GM21619 (cell line): Measurements from ENCODE around the gene DOP1A.
"Not testable (repeated sequence)": the region's sequence is repeated elsewhere in the genome, so short reads cannot be mapped to it uniquely, and the experiment has no call there.

Source experiments
- ATAC-seq: cut with Tn5 transposase; IDR thresholded peaks from one replicate; pipeline ENCODE4 v1.9.1; 2021; ENCODE audit not compliant: unreplicated experiment

The DOP1A gene

DNA sequence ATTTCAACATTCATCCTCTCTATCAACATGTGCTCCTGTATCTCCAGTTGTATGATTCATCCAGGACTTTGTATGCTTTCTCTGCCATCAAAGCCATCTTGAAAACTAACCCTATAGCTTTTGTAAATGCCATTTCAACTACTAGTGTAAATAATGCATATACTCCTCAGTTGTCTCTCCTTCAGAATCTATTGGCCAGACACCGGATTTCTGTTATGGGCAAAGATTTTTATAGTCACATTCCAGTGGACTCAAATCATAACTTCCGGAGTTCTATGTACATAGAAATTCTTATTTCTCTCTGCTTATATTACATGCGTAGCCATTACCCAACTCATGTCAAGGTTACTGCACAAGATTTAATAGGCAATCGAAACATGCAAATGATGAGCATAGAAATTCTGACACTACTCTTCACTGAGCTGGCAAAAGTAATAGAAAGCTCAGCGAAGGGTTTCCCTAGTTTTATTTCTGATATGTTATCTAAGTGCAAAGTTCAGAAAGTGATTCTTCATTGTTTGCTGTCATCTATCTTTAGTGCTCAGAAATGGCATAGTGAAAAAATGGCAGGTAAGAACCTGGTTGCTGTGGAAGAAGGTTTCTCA, 70.7 kb downstream of the DOP1A start:
- no peak for ATAC-seq

DNA sequence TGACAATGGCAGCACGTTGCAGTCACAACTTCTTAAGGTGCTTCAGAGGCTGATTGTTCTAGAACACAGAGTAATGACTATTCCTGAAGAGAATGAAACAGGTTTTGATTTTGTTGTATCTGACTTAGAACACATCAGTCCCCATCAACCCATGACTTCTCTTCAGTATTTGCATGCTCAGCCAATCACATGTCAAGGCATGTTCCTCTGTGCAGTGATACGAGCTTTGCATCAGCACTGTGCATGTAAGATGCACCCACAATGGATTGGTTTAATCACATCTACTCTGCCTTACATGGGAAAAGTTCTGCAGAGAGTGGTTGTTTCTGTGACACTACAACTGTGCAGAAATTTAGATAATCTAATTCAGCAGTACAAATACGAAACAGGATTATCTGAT, 71.3 kb downstream of the DOP1A start:
- no peak for ATAC-seq

DNA sequence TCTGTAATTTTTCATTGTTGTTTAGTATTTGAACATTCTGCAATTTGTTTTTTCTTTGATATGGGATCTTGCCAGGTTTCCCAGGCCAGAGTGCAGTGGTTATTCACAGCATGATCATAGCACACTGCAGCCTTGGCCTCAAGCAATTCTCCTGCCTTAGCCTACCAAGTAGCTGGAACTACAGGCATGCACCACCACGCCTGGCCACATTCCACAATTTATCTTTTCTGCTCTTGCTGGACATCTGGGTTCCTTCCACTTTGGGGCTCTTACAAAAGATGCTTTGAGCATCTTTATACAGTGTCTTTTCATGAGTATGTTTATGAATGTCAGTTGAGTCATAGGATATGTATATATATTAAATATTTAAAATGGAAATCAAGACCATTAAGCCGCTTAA, 83.6 kb downstream of the DOP1A start:
- ATAC-seq, result no peak

DNA sequence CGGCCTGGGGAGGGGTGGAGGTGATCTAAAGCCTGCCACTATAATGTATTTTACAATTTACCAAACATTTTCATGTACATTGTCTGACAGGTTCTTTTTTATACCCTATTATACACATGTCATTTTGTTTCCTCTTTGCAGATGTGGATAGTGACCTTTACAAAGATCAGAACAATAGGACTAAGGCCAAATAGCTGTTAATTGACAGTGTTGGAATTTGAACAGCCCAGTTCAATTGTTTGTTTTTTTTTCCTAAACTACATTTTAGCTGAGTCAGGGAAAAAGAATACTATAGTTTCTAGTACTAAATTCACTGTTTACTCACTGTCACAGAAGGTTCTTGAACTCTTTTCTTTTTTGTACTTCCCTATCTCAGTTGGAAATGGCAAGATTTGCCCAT, 85.4 kb downstream of the DOP1A start:
- no peak for ATAC-seq

DNA sequence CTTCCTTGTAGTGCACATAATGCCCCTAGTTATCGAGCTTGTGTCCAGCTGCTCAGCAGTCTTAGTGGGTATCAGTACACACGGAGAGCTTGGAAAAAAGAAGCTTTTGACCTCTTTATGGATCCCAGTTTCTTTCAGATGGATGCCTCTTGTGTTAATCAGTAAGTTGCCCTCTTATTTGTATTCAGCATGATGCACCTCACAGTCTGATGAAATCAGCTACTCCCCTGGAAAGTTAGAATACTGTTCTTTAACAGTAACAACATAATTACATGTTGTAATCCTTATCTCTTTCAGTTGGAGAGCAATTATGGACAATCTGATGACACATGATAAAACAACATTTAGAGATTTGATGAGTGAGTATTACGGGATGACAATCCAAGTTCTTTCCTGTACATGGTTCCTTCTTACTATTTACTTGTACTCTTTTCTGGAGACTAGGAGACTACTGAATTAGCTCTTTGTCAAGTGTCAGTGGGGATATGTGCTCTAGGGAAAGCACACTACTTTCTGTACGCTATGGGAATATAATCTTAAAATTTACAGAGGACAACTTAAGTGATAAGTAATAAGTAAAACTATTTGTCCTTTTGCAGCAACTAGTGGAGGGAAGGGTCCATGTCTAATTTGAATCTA, 86.5 kb downstream of the DOP1A start:
- no peak for ATAC-seq

DNA sequence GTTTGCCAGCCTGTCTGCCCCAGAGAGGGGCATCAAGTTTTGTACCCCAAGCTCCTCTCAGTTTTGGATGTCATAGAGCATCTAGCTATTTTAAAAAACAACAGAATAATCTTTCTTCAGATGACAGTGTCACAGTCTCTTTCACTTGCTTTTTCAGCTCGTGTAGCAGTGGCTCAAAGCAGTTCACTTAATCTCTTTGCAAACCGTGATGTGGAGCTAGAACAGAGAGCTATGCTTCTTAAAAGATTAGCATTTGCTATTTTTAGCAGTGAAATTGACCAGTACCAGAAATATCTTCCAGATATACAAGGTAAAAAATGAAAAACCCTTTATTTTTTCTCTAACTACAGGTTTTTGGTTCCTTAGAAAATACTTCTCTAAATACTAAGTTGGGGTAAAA, 88.3 kb downstream of the DOP1A start:
- ATAC-seq, result no peak

DNA sequence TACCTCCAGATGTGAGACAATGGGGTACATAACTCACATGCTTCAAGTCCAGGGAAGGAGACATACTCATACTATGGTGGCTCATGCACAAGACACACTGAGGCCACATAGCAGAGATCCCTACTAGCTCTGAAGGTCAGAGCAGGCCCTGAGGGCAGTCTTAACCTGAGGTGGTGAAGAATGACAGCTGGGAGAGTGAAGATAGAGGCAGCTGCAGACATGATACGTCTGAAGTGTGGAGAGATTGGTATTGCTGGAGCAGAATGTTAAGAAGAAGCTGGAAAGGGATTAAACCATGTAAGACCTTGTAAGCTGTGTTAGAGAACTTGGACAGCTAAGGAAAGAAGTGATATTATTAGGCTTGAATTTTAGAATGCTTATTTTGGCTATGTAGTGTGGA, 92.7 kb downstream of the DOP1A start:
- ATAC-seq, result no peak

DNA sequence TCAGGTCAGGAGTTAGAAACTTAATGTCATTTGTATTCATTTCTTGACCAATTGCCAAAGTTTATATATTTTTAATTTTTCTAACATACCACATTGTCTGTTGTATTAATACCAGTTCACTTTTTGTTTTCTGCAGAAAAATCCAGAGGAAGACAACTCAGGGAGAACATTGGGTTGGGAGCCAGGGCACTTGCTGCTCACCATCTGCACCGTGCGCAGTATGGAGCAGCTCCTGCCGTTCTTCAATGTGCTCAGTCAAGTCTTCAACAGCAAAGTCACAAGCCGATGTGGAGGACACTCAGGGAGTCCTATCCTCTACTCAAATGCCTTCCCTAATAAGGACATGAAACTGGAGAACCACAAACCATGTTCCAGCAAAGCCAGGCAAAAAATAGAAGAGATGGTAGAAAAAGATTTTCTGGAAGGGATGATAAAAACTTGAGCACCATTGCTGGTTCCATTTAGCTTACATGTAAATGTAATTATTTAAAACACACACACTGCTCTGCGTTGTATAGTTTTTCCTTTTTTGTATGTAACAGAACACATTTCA, 100.3 kb downstream of the DOP1A start:
- ATAC-seq, result no peak

DNA sequence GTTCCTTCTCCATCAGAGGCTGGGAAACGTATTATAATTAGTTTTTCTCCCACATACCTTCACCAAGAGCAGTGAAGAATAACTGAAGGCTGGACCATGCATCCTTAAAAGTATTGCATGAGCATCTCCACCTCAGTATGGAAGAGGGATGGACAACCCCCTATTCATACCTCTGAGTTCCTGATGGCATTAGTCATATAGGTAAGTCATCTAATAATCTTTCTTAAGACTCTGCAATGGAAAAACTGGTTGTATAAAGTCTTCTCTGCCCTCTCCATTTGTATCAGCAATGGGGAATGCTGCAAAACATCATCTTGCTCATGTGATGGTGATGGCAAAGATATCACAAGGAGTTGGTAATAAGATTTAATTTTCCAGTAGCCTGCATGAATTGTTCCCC, 101.1 kb downstream of the DOP1A start:
- no peak for ATAC-seq

DNA sequence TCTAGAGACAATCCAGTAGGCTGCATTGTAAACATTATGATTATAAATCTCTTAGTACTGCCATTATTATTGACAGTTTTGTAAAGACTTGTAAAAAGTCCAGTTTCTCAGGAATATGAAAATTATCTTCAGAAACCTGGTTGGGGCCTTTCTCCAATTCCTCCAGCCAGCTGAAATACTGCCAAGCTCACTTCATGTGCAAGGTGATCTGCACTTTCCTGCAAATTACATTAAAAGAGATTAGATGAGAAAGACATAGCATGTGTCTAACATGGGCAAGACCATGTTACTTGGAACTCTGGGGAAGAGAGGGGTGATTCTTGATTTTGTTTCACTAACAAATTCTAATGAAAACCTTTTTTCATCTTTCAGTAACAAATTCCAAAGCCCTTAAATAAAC, 101.6 kb downstream of the DOP1A start:
- no peak for ATAC-seq

DNA sequence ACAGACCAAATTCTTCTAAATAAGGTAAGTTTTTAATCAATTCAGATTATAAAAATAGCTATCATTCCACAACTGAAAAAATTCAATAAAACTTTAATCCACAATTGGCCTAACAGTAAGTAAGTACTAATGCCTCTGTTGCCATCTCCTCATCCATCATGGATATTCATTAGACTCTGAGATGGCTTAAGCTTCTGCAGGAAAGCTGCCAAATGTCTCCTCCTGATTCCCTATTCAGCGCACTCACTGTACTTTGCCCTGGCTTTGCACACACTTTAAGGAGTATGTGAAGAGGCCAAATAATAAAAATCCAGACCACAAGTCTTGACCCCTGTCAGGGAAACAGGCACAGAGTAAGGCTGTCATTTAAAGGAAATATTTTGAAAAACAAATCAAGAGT, 102.0 kb downstream of the DOP1A start:
- ATAC-seq, result no peak

DNA sequence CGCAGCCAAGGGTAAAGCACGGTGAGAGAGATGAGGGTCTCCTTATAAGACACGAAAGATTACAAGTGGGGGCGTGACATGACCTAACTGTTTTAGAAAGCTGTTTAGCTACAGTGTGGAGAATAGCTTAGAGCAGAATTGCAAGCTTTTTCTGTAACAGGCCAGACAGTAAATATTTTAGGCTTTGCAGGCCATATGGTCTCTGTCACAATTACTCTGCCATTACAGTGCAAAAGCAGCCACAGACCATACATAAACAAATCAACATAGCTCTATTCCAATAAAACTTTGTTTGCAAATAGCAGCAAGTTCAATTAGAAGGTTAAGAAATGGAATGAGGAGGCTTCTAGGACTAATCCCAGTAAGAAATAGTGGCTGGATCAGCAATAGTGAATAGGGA, 108.8 kb downstream of the DOP1A start:
- ATAC-seq, result no peak

DNA sequence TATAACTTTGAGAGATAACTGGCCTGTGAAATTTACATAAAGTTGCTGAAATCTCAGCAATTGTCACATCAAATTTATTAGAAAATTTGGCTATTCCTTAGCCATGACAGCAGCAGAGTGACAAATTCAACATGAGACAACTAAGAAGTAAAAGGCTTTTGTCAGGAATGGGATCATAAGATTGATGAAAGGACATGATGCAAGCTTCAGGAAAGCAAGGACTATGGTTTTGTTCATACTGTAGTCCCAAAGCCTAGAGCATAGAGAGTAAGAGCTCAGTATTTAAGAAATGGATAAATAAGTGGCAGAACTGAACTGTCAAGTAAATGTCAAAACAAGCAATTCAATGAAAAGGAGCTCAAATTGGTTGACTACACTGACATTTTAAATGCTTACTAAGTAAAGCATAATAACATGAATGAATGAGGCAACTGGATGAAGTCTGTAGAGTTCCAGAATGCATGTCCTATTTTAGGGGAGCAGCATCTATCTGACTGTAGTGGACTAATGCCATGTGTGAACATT, 113.0 kb downstream of the DOP1A start:
- ATAC-seq, result no peak

DNA sequence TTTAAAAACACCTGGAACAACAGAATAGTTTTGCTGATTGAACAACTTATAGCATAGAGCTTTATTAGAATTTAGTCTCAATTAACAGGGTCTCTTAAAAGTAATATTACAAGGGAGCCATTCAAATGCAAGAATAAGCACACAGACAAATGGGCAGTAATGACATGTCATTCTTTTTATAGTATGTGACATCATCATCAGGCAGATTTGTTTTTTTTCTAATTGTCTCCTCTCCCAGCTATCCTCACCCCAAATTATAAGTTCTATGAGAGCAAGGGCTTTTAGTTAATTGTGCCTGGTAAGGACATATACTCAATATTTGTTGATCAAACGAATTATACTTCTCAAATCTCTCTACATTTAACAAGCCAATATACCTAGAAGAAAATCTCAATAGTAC, 114.6 kb downstream of the DOP1A start:
- no peak for ATAC-seq

DNA sequence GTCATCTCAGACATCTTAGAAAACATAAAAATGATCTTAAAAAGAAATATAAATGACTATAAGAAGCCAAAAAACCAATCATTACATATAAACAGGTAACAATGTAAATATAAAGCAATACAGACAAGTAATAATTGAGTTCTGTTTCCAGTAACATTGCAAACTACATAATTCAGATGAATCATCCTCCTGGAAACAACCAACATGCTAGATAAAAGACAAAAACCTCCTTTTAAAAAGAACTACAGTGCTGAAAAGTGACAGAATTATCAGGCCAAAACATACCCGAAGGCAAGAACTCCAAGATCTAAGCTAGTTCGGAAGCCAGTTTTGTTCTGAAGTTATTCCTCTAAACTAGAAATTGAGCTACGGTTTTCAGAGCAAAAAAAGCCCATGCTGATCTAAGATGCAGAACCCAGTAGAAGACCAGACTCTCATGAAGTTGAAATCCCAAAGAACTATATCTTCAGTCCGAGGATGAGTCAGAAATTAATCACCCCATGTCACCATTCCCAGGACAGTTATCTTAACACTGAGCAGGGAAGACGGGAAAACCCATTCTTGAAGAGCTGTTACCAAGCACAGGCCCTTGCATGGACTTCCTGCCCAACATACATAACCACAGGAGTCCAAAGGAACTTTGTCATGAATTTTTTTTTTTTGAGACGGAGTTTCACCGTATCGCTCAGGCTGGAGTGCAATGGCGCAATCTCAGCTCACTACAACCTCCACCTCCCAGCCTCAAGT, 115.8 kb downstream of the DOP1A start:
- no peak for ATAC-seq

DNA sequence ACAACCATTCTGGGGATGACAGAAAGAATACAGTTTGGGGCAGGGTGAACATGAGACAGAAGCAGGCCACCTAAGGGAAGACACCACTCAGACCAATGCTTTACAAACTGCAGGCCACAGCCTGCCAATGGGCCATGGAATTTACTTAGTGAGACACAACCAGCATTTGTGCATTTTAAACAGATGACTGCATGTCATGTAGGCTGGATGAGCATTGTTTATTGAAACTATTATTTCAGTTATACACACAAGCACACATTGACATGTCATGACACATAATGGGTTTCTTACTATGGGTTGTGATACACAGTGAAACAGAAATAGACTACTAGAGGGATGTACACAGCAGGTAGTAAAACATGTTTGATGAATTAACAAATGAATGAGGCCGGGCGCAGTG, 117.6 kb downstream of the DOP1A start:
- ATAC-seq, result no peak

DNA sequence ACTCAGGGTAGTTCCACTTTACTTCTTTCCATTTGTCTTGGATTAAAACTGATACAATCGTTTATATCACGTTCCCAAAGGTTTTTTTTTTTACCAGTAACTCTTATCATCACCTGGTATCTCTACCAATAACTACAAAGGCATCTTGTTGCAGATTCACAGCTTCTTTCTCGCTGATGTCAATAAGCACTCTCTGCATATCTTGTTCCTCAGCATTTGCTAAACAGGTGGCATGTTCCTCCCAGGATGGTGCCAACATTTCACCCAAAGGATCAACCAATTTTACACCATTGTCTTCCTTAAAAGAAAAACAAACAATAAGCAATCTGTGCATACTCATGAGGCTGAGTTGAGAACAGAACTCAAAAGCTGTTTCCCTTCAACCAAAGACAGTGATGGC, 121.0 kb downstream of the DOP1A start:
- ATAC-seq, result no peak

DNA sequence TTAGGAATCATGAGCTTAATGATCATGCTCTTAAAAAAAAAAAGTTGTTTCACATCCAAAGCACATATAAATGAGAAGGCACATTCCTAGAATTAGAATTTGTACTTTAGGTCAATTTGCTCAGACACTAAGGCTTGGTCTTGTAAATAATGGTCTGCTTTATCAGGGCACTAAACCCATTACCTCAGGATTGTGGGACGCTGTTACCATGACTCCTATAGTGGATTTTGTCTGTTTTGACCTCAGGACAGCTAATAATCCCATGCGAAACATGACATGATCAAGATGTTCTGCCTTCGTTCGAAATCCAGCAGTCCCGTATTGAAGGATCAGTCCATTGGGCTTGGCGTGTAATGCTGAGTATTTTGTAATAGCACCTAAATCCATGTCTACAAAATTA, 123.2 kb downstream of the DOP1A start:
- ATAC-seq, result no peak

DNA sequence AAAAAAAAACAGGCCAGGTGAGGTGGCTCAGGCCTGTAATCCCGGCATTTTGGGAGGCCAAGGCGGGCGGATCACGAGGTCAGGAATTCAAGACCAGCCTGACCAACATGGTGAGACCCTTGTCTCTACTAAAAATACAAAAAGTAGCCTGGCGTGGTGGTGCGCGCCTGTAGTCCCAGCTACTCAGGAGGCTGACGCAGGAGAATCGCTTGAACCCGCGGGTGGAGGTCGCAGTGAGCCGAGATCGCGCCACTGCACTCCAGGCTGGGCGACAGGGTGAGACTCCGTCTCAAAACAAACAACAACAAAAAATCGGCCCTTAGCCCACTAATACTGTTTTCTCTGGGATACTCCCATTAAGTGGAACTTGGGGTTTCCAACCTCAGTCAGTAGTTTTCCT, 124.5 kb downstream of the DOP1A start:
- ATAC-seq, result not testable (repeated sequence)

DNA sequence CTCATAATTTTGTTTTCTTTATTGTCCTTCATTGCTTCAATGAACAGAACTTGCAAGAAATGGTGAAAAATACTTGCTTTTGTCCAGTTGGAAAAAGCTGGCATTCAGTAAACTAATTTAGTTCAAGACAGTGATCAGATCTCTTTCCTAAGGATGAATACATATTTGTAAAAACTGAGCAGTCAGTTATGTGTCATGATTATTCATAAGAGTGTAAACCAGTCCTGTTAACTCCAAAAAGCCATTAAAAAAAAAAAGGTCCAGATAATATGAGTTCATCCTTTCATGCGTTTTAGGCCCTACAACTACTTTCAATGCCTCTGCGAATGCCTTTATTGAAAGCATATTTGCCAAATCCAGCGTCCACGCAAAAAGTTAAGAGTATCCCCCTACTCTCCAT, 125.0 kb downstream of the DOP1A start:
- ATAC-seq, result no peak

DNA sequence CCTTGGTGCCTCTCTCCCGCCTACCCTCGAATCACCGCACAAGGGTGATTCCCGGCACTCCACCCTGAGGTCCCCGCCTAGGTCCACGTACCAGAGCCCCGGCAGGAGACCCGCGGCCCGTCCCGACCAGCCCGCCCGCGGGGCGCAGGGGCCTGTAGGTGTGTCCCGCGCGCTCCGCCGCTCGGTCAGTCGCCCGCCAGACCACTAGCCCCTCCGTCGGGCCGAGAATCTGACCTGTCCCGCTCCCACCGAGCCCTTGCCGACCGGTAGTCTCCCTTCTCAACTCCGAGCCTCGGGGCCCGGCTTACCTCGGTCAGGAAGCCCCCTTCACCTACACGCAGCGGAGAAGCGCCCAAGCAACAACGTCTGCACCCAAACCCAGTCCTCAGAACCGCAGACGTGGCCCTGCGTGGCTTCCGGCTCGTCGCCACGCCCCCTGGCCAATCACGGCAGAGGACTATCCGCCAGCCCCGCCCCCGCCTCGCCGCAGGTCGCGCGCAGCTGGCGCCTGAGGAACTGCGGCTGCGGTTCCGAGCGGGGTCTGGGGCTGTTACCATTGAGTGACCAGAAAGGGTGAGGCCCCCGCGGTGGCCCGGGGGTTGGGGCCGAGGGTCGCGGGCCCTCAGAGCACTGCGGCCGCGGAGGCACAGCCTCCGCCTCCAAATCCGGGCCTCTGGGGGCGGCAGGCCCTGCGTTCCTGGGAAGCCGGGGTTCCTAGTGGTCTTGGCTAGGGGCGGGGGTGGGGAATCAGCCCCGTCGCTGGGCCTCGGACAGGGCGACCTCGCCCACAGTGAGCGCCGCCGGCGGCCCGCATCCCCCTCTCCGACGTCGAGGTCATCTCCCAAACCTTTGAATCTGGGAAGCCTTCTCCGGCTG, 125.6 kb downstream of the DOP1A start, which contains the start of the genes PGM3 and RWDD2A:
PGM3 (minus strand) TSS at position 395 of the 876 bp plus-strand sequence. CDS start 2,253 bp downstream, outside the sequence.
RWDD2A (plus strand) TSS at position 487 of the 876 bp plus-strand sequence. CDS start 1,095 bp downstream, outside the sequence.
- peak; percentile 95 for ATAC-seq
